ENCODE measurements around the gene VTCN1. TPM values are rescaled to one million over a fixed set of nuclear protein-coding genes. Genes with fewer than 3 reads are reported as not detected.

VTCN1 gene
- total RNA-seq, 1 donor, result not detected

GRCh38 chr1:117232531-117232930 lies 21.8 kb upstream of the VTCN1 start:
- H3K79me2 ChIP-seq (ENCODE audit: insufficient read depth, low read length), result no peaks in the 10 kb centered on the region
- no peaks in the 10 kb centered on the region for H3K36me3 ChIP-seq (ENCODE audit: insufficient read depth, low read length)
- H3K27ac ChIP-seq (ENCODE audit: low read depth, low read length), result no peak overlapping the region
- H3K4me2 ChIP-seq (ENCODE audit: insufficient read depth, low read length), result no peak overlapping the region
- no peaks in the 10 kb centered on the region for H3K4me1 ChIP-seq (ENCODE audit: insufficient read depth, low read length)
- H3K27me3 ChIP-seq (ENCODE audit: insufficient read depth, low read length), result no peaks in the 10 kb centered on the region
- DNase-seq (ENCODE audit: insufficient read length, low spot score, missing footprints), result no peak
- no peak overlapping the region for H2AFZ ChIP-seq (ENCODE audit: low read length)
- no peak overlapping the region for H3K4me3 ChIP-seq (ENCODE audit: insufficient read depth, low read length)
- H4K20me1 ChIP-seq (ENCODE audit: insufficient read depth, low read length), result no peaks in the 10 kb centered on the region
- TF ChIP-seq CTCF (IDR thresholded peaks at IDR 0.05; ENCODE audit: extremely low read depth, low read depth, low read length), result no peak
- H3K9me3 ChIP-seq (ENCODE audit: low read depth, low read length), result no peaks in the 10 kb centered on the region

GRCh38 chr1:117231748-117232373 lies 21.1 kb upstream of the VTCN1 start:
- no peak overlapping the region for H3K27ac ChIP-seq (ENCODE audit: low read depth, low read length)
- no peak for TF ChIP-seq CTCF (IDR thresholded peaks at IDR 0.05; ENCODE audit: extremely low read depth, low read depth, low read length)

GRCh38 chr1:117231312-117231711 lies 20.6 kb upstream of the VTCN1 start:
- Histone ChIP-seq H3K9me3 (ENCODE audit: low read depth, low read length) (no peaks in the 10 kb centered on the region), H3K4me3 (ENCODE audit: insufficient read depth, low read length) (no peak overlapping the region), H3K27ac (ENCODE audit: low read depth, low read length) (no peak overlapping the region), H3K4me1 (ENCODE audit: insufficient read depth, low read length) (no peaks in the 10 kb centered on the region), H3K27me3 (ENCODE audit: insufficient read depth, low read length) (no peaks in the 10 kb centered on the region), H3K4me2 (ENCODE audit: insufficient read depth, low read length) (no peak overlapping the region), H3K79me2 (ENCODE audit: insufficient read depth, low read length) (no peaks in the 10 kb centered on the region), H3K36me3 (ENCODE audit: insufficient read depth, low read length) (no peaks in the 10 kb centered on the region), H4K20me1 (ENCODE audit: insufficient read depth, low read length) (no peaks in the 10 kb centered on the region), H2AFZ (ENCODE audit: low read length) (no peak overlapping the region)
- no peak for TF ChIP-seq CTCF (IDR thresholded peaks at IDR 0.05; ENCODE audit: extremely low read depth, low read depth, low read length)
- no peak for DNase-seq (ENCODE audit: insufficient read length, low spot score, missing footprints)

More at GRCh38 chr1:117231748-117232373, 21.1 kb upstream of the VTCN1 start:
- Histone ChIP-seq H3K79me2 (ENCODE audit: insufficient read depth, low read length) (no peaks in the 10 kb centered on the region), H3K4me1 (ENCODE audit: insufficient read depth, low read length) (no peaks in the 10 kb centered on the region), H3K4me3 (ENCODE audit: insufficient read depth, low read length) (no peak overlapping the region), H4K20me1 (ENCODE audit: insufficient read depth, low read length) (no peaks in the 10 kb centered on the region), H2AFZ (ENCODE audit: low read length) (no peak overlapping the region), H3K9me3 (ENCODE audit: low read depth, low read length) (no peaks in the 10 kb centered on the region), H3K36me3 (ENCODE audit: insufficient read depth, low read length) (no peaks in the 10 kb centered on the region), H3K4me2 (ENCODE audit: insufficient read depth, low read length) (no peak overlapping the region), H3K27me3 (ENCODE audit: insufficient read depth, low read length) (no peaks in the 10 kb centered on the region)
- no peak for DNase-seq (ENCODE audit: insufficient read length, low spot score, missing footprints)

GRCh38 chr1:117229217-117229616 lies 18.5 kb upstream of the VTCN1 start:
- no peak for TF ChIP-seq CTCF (IDR thresholded peaks at IDR 0.05; ENCODE audit: extremely low read depth, low read depth, low read length)
- Histone ChIP-seq H3K4me3 (ENCODE audit: insufficient read depth, low read length) (no peak overlapping the region), H3K79me2 (ENCODE audit: insufficient read depth, low read length) (no peaks in the 10 kb centered on the region), H3K27ac (ENCODE audit: low read depth, low read length) (no peak overlapping the region), H4K20me1 (ENCODE audit: insufficient read depth, low read length) (no peaks in the 10 kb centered on the region), H3K9me3 (ENCODE audit: low read depth, low read length) (no peaks in the 10 kb centered on the region), H3K4me1 (ENCODE audit: insufficient read depth, low read length) (no peaks in the 10 kb centered on the region), H3K4me2 (ENCODE audit: insufficient read depth, low read length) (no peak overlapping the region), H3K27me3 (ENCODE audit: insufficient read depth, low read length) (no peaks in the 10 kb centered on the region), H3K36me3 (ENCODE audit: insufficient read depth, low read length) (no peaks in the 10 kb centered on the region), H2AFZ (ENCODE audit: low read length) (no peak overlapping the region)
- no peak for DNase-seq (ENCODE audit: insufficient read length, low spot score, missing footprints)

All from osteoblast (primary cell).